Measurements from ENCODE around the gene STIM1.

DNA sequence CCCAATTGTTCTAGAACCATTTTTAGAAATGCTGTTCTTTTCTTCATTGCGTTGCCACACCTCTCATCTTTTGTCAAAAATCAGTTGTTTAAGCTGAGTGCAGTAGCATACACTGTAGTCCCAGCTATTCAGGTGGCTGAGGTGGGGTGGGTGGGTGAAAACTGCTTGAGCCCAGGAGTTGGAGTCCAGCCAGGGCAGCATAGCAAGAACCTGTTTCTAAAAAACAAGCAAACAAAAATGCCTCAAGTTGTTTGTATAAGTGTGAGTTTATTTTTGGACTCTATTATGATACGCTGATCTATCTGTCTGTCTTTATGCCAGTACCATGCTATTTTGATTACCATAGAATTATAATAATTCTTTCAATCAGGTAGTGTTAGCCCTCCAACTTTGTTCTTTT, 176.6 kb downstream of the STIM1 start:
- TF ChIP-seq, protein P1, sequence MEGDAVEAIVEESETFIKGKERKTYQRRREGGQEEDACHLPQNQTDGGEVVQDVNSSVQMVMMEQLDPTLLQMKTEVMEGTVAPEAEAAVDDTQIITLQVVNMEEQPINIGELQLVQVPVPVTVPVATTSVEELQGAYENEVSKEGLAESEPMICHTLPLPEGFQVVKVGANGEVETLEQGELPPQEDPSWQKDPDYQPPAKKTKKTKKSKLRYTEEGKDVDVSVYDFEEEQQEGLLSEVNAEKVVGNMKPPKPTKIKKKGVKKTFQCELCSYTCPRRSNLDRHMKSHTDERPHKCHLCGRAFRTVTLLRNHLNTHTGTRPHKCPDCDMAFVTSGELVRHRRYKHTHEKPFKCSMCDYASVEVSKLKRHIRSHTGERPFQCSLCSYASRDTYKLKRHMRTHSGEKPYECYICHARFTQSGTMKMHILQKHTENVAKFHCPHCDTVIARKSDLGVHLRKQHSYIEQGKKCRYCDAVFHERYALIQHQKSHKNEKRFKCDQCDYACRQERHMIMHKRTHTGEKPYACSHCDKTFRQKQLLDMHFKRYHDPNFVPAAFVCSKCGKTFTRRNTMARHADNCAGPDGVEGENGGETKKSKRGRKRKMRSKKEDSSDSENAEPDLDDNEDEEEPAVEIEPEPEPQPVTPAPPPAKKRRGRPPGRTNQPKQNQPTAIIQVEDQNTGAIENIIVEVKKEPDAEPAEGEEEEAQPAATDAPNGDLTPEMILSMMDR (IDR thresholded peaks at IDR 0.05) = no peak
- TF ChIP-seq POLR2A (IDR thresholded peaks at IDR 0.05) = no peak
